Measurements from ENCODE around the gene RFX5.

DNA sequence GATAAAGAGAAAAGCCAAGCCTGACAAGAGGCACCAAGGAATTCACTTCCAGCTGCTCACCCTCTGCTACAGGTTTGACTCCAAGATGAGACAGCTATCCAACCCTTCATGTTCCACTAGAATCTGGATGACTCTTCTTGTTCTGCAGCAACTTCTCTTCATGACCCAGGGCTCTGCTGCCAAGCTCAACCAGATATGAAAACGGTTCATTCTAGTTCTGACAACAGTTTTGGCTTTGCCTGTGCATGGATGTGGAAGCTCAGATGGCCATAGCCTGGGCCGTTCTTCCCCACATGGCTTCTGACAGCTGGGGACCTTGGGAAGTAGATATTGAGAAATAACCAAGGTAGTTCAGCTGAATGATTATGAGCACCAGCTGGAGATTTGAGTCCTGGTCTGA is 33.6 kb downstream of the RFX5 start:
- TF ChIP-seq, protein P1, sequence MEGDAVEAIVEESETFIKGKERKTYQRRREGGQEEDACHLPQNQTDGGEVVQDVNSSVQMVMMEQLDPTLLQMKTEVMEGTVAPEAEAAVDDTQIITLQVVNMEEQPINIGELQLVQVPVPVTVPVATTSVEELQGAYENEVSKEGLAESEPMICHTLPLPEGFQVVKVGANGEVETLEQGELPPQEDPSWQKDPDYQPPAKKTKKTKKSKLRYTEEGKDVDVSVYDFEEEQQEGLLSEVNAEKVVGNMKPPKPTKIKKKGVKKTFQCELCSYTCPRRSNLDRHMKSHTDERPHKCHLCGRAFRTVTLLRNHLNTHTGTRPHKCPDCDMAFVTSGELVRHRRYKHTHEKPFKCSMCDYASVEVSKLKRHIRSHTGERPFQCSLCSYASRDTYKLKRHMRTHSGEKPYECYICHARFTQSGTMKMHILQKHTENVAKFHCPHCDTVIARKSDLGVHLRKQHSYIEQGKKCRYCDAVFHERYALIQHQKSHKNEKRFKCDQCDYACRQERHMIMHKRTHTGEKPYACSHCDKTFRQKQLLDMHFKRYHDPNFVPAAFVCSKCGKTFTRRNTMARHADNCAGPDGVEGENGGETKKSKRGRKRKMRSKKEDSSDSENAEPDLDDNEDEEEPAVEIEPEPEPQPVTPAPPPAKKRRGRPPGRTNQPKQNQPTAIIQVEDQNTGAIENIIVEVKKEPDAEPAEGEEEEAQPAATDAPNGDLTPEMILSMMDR (IDR thresholded peaks at IDR 0.05; ENCODE audit: poor library complexity): no peak
- no peak for TF ChIP-seq EZH2 (IDR thresholded peaks at IDR 0.05; ENCODE audit: borderline replicate concordance)
